PC-9 (cell line): ENCODE data around the gene IGF2BP2. TPM values are rescaled to one million over a fixed set of nuclear protein-coding genes. Genes with fewer than 3 reads are reported as not detected.

Source experiments
- BruUV-seq: library from RNA; stranded (reverse); fragments of 400-500 nt; replicated peaks from 2 replicates; lab custom pipeline; 2021; lab: Mats Ljungman, UMichigan
- CTCF ChIA-PET: fragments of 300-600 bp; sonication (Branson Sonifier 250); formaldehyde crosslinking; loops from one replicate; lab custom pipeline; 2022; ENCODE audit warnings: antibody characterized with exemption; lab: Charles Lee
- POLR2A ChIA-PET: fragments of 300-600 bp; sonication (Branson Sonifier 250); formaldehyde crosslinking; loops from one replicate; lab custom pipeline; 2022; ENCODE audit warnings: antibody characterized with exemption; ENCODE audit not compliant: unreplicated experiment; lab: Charles Lee
- DNase-seq, 2 experiments: peaks; one replicate each; pipeline versions ENCODE4 v3.0.0 to v3.0.0-alpha.2; 2015 to 2022; ENCODE audit warnings: mixed read lengths in 1 of 2
- H2AFZ ChIP-seq: fragments of 200-600 bp; sonication (generic); 2 replicates; pipeline ENCODE4 v1.8.1; 2017; ENCODE audit warnings: antibody characterized with exemption
- H3F3A ChIP-seq: fragments of 200-600 bp; sonication (generic); 2 replicates; pipeline ENCODE4 v1.8.1; 2017; ENCODE audit warnings: antibody characterized with exemption, mild to moderate bottlenecking, low read depth; ENCODE audit not compliant: insufficient read depth
- H3K27ac ChIP-seq: fragments of 200-600 bp; sonication (generic); 2 replicates; pipeline ENCODE4 v1.6.1; 2016; ENCODE audit warnings: mixed run types
- H3K27me3 ChIP-seq: fragments of 200-600 bp; sonication (generic); 2 replicates; pipeline ENCODE4 v1.6.1; 2016; ENCODE audit warnings: low read depth, mixed run types; ENCODE audit not compliant: insufficient read depth
- H3K36me3 ChIP-seq: fragments of 200-600 bp; sonication (generic); 2 replicates; pipeline ENCODE4 v1.6.1; 2016; ENCODE audit warnings: low read depth, mixed run types
- H3K4me1 ChIP-seq: fragments of 200-600 bp; sonication (generic); replicated peaks from 2 replicates; pipeline ENCODE4 v1.6.1; 2016; ENCODE audit warnings: mixed run types; ENCODE audit not compliant: insufficient read depth
- H3K4me2 ChIP-seq: fragments of 200-600 bp; sonication (generic); 2 replicates; pipeline ENCODE4 v1.6.1; 2017; ENCODE audit warnings: mixed run types
- H3K4me3 ChIP-seq: fragments of 200-600 bp; sonication (generic); 2 replicates; pipeline ENCODE4 v1.6.1; 2016; ENCODE audit warnings: mixed run types
- H3K79me2 ChIP-seq: fragments of 200-600 bp; sonication (generic); 2 replicates; pipeline ENCODE4 v1.6.1; 2017; ENCODE audit warnings: low read depth, mixed run types
- H3K9me2 ChIP-seq: fragments of 200-600 bp; sonication (generic); 2 replicates; pipeline ENCODE4 v1.8.1; 2017; ENCODE audit warnings: mild to moderate bottlenecking; ENCODE audit not compliant: insufficient read depth
- H3K9me3 ChIP-seq: fragments of 200-600 bp; sonication (generic); 2 replicates; pipeline ENCODE4 v1.8.1; 2016; ENCODE audit warnings: low read depth; ENCODE audit not compliant: insufficient read depth
- H4K20me1 ChIP-seq: fragments of 200-600 bp; sonication (generic); 2 replicates; pipeline ENCODE4 v1.8.1; 2017; ENCODE audit not compliant: insufficient read depth
- CTCF ChIP-seq: fragments of 200-600 bp; sonication (generic); conservative IDR thresholded peaks from 2 replicates; pipeline ENCODE4 v1.6.1; 2017; ENCODE audit warnings: mixed run types, antibody characterized with exemption, mild to moderate bottlenecking, moderate library complexity
- EZH2 ChIP-seq: fragments of 200-600 bp; sonication (generic); IDR thresholded peaks from 2 replicates; pipeline ENCODE4 v1.8.0; 2017; ENCODE audit warnings: antibody characterized with exemption, low read depth
- intact Hi-C: fragments of 100-400 bp; cut with micrococcal nuclease; formaldehyde crosslinking; loops from one replicate; pipeline ENCODE4 v1.10.0; 2022; ENCODE audit not compliant: unreplicated experiment
- total RNA-seq: library from RNA; stranded (reverse); gene quantifications from 2 replicates; pipeline ENCODE4 v1.2.3, GENCODE V29; 2021

Gene IGF2BP2
- total RNA-seq, 1 experiment from 2014 or later: 140 TPM

DNA sequence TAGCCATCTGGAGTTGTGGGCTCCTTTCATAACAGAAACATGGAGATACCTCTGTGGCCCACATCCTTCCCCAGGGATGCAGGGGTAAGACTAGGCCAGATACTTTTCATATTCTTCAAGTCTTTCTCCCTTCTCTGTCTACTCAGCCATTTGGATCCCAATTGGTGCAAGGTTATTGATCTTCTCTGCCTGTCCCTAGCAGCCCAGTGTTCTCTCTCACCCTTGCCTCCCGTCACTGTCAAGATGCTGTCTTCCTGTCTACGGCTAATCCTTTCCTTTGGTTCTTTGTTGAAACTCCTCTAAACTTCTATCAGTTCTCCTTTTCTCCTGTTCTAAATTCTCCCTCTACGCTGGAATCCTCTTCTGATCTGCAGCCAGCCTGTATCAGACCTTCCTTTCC is 187.5 kb downstream of the IGF2BP2 start:
- no peaks in the 10 kb centered on the region for H3K4me1 ChIP-seq
- no peaks in the 10 kb centered on the region for H3K27me3 ChIP-seq
- no peak overlapping the region for H3K4me3 ChIP-seq
- BruUV-seq: no TSS peak
- no peak overlapping the region for H3K27ac ChIP-seq
- peaks cover 57% of the 10 kb centered on the region for H3F3A ChIP-seq
- 0 out of 2 replicates have a peak, but pooled peaks cover 9% of the 10 kb centered on the region for H4K20me1 ChIP-seq
- 0 out of 2 replicates have a peak, but pooled peaks cover 5% of the 10 kb centered on the region for H3K36me3 ChIP-seq
- POLR2A ChIA-PET: interaction anchor here (0.7 kb wide), 1 partner anchor 1503 kb away, joined by 4 read pairs; no protein-coding TSS in a partner anchor
- H3K4me2 ChIP-seq: no peak overlapping the region
- intact Hi-C loops: no loop called here
- no peak overlapping the region for H2AFZ ChIP-seq
- no peaks in the 10 kb centered on the region for H3K9me2 ChIP-seq
- H3K79me2 ChIP-seq: no peaks in the 10 kb centered on the region
- CTCF ChIA-PET: no interaction called here
- DNase-seq: no peak
- no peak for TF ChIP-seq EZH2
- no peak for TF ChIP-seq CTCF
- no peaks in the 10 kb centered on the region for H3K9me3 ChIP-seq

DNA sequence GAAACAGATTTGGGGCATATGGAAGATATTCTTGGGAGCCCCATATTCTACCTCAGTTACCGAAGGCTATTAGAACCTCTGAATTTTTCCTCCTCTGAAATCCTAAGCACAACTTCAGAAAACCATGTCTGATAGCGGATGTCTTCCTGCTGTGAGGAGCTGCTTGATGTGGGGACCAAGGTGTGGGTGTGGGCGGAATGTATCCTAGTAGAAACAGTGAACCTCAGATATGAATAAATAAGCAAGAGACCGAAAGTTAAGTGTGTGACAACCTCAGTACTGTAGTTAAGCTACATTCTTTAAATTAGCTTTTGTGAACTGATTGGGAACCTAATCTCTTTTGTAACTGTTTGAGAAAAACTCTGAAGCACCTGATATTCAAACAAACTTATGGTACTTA is 191.8 kb downstream of the IGF2BP2 start:
- Histone ChIP-seq H3K9me3 (no peaks in the 10 kb centered on the region), H3K79me2 (no peaks in the 10 kb centered on the region), H3K4me1 (no peaks in the 10 kb centered on the region), H3F3A (peaks cover 83% of the 10 kb centered on the region), H4K20me1 (peaks cover 11% of the 10 kb centered on the region; the same call in 1 of the 2 replicates), H3K4me3 (no peak overlapping the region), H3K36me3 (peaks cover 5% of the 10 kb centered on the region; the same call in 1 of the 2 replicates), H3K27ac (no peak overlapping the region), H2AFZ (no peak overlapping the region), H3K9me2 (no peaks in the 10 kb centered on the region), H3K4me2 (no peak overlapping the region), H3K27me3 (no peaks in the 10 kb centered on the region)
- BruUV-seq: no TSS peak
- intact Hi-C loops: no loop called here
- TF ChIP-seq CTCF: no peak
- no peak for TF ChIP-seq EZH2
- DNase-seq: peak in 1 of 2 experiments; percentile 28
- CTCF ChIA-PET: no interaction called here
- POLR2A ChIA-PET: interaction anchor here (0.6 kb wide), 1 partner anchor 426 kb away, joined by 4 read pairs; no protein-coding TSS in a partner anchor

GRCh38 chr3:185631508-185632206 is 193.2 kb downstream of the IGF2BP2 start:
- intact Hi-C loops: no loop called here
- no TSS peak for BruUV-seq
- Histone ChIP-seq H3K27me3 (no peaks in the 10 kb centered on the region), H4K20me1 (peaks cover 11% of the 10 kb centered on the region; the same call in 1 of the 2 replicates), H3K79me2 (no peaks in the 10 kb centered on the region), H2AFZ (no peak overlapping the region), H3F3A (peaks cover 76% of the 10 kb centered on the region), H3K36me3 (peaks cover 14% of the 10 kb centered on the region; the same call in 1 of the 2 replicates), H3K4me1 (no peaks in the 10 kb centered on the region), H3K4me2 (no peak overlapping the region), H3K9me2 (no peaks in the 10 kb centered on the region), H3K27ac (no peak overlapping the region), H3K9me3 (no peaks in the 10 kb centered on the region), H3K4me3 (no peak overlapping the region)
- DNase-seq: peak in 1 of 2 experiments; percentile 45
- CTCF ChIA-PET: no interaction called here
- POLR2A ChIA-PET: no interaction called here
- TF ChIP-seq EZH2 (no peak), CTCF (no peak)
